ENCODE measurements around the gene CCL15.

The CCL15 gene

GRCh38 chr17:35978346-35978745, 23.0 kb downstream of the CCL15 start:
- H3K27ac ChIP-seq: no peak overlapping the region
- TF ChIP-seq CTCF (IDR thresholded peaks at IDR 0.05) (no peak), ZFX (IDR thresholded peaks at IDR 0.05; ENCODE audit: borderline replicate concordance) (no peak)

GRCh38 chr17:35977509-35977908, 23.8 kb downstream of the CCL15 start:
- TF ChIP-seq CTCF (IDR thresholded peaks at IDR 0.05): no peak
- no peak for TF ChIP-seq ZFX (IDR thresholded peaks at IDR 0.05; ENCODE audit: borderline replicate concordance)
- H3K27ac ChIP-seq: no peak overlapping the region

GRCh38 chr17:35973333-35974260, 27.8 kb downstream of the CCL15 start:
- H3K27ac ChIP-seq: no peak overlapping the region
- no peak for TF ChIP-seq ZFX (IDR thresholded peaks at IDR 0.05; ENCODE audit: borderline replicate concordance)
- TF ChIP-seq CTCF (IDR thresholded peaks at IDR 0.05): no peak

- no peak for TF ChIP-seq ZFX (IDR thresholded peaks at IDR 0.05; ENCODE audit: borderline replicate concordance)
- no peak for TF ChIP-seq CTCF (IDR thresholded peaks at IDR 0.05)
- no peak overlapping the region for H3K27ac ChIP-seq
Observed at GRCh38 chr17:35972945-35973332, 28.4 kb downstream of the CCL15 start.

GRCh38 chr17:35972535-35972934, 28.8 kb downstream of the CCL15 start:
- no peak for TF ChIP-seq ZFX (IDR thresholded peaks at IDR 0.05; ENCODE audit: borderline replicate concordance)
- no peak for TF ChIP-seq CTCF (IDR thresholded peaks at IDR 0.05)
- no peak overlapping the region for H3K27ac ChIP-seq

- TF ChIP-seq CTCF (IDR thresholded peaks at IDR 0.05) (no peak), ZFX (IDR thresholded peaks at IDR 0.05; ENCODE audit: borderline replicate concordance) (no peak)
- no peak overlapping the region for H3K27ac ChIP-seq
Observed at GRCh38 chr17:35972066-35972465, 29.3 kb downstream of the CCL15 start.

All from 22Rv1 (cell line).